GM12872 (cell line): ENCODE results near the gene CNTNAP2.

Source experiments
- TF ChIP-seq, protein P1 (sequence below): IDR thresholded peaks from 3 replicates; pipeline ENCODE4 v1.5.1; 2011; ENCODE audit warnings: low read depth, mild to moderate bottlenecking, low read length, moderate library complexity; ENCODE audit not compliant: insufficient read depth

Gene CNTNAP2

DNA sequence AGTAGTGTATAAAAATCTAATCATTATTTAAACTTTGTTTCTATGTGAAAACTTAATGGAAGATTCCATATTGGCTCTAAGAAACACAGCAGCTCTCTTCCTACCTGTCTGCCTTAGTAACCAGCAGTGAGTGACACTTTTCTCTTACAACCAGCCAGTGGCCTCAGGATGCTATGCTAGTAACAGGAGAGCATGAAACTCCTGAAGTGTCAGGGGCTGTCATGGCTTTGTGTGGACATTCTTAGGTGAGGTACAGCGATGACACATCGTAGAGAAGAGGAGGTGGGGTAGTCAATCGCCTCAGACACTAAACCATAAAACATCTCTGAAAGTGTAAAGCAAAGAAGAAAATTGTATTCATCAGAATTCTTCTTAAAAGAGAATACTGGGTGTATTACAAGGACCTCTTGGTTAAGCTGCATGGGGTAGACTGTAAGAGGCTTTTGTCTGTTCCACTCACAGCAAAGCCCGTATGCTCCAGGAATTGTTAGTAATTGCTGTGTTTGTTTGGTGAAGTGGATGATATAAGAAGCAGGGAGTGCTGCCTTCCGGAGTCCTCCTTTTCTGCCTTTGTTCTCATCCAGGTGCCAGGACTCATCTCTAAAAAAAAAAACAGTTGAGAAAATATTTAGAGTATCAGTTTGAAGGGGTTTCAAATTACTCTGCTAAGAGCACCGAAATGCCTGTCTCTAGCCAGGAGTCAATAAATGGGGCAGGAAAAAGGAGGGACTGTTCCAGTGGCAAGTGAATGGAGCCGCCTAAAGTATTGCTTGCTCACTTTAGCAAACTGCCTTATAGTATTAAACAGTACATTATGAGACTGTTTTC lies 518.8 kb downstream of the CNTNAP2 start:
- TF ChIP-seq, protein P1, sequence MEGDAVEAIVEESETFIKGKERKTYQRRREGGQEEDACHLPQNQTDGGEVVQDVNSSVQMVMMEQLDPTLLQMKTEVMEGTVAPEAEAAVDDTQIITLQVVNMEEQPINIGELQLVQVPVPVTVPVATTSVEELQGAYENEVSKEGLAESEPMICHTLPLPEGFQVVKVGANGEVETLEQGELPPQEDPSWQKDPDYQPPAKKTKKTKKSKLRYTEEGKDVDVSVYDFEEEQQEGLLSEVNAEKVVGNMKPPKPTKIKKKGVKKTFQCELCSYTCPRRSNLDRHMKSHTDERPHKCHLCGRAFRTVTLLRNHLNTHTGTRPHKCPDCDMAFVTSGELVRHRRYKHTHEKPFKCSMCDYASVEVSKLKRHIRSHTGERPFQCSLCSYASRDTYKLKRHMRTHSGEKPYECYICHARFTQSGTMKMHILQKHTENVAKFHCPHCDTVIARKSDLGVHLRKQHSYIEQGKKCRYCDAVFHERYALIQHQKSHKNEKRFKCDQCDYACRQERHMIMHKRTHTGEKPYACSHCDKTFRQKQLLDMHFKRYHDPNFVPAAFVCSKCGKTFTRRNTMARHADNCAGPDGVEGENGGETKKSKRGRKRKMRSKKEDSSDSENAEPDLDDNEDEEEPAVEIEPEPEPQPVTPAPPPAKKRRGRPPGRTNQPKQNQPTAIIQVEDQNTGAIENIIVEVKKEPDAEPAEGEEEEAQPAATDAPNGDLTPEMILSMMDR: no peak

DNA sequence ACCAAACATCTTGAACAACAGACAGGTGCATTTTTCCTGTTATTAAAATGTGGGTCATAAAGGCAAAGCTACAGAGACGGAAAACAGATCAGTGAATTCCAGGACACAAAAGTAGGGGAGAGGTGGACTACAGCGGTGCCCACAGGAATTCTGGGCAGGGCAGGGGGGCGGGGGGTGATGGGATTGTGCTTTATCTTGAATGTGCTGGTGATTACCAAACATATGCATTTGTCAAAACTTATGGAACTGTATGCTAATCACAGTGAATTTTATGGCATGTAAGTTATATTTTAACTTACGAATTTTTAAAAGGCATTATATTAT lies 519.4 kb downstream of the CNTNAP2 start:
- TF ChIP-seq, protein P1: no peak

DNA sequence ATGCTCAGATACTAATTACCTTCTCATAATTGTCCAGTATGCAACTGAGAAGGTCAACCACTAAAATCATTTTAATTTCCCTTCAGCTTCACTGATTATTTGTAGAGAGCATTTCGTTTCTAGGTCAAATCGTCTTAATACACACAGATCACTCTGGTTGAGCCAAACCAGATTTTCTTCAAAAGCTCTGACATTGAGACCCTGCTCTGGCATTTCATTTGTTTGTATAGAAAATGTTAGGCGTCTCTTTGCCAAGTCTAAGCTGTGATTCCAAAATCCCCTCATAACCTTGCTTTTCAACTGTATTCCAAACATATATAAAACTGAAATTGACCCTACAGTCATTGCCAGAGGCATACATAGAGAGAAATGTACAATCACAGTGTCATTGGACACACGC lies 520.0 kb downstream of the CNTNAP2 start:
- TF ChIP-seq, protein P1: no peak

DNA sequence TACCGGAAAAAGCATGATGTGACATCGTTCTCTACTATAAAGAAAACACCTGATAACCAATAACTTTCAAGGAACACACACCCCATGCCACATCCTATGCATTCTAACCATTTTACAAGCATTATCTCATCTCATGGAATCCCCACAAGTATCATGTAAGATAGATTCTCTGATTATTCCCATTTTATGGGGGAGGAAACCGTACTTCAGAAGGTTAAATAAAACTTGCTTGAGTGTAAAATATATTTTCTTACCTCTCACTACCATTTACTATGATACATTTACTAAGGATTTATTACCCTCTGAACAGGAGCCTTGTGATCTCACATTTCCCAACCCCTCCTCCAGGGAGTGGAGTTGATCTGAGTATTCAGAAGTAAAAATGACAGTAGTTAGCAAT lies 522.7 kb downstream of the CNTNAP2 start:
- TF ChIP-seq, protein P1: no peak

DNA sequence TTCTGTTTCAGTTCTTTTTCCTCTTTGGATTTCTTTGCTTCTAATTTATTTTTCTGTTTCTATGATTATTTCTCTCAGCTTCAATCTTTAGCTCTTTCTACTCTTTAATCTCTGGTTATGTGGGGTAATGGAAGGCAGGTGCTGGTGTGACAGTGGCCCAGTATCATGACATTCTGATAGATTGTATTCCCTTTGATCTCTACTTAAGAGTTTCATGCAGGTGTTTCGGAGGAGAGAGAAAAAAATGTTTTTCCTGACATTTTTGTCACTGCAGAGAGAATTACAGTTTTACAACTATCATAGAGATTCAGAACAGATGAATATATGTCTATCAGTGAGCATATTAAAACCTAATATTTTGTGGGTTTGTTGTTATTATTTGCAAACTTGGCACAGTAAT lies 524.9 kb downstream of the CNTNAP2 start:
- TF ChIP-seq, protein P1: no peak

DNA sequence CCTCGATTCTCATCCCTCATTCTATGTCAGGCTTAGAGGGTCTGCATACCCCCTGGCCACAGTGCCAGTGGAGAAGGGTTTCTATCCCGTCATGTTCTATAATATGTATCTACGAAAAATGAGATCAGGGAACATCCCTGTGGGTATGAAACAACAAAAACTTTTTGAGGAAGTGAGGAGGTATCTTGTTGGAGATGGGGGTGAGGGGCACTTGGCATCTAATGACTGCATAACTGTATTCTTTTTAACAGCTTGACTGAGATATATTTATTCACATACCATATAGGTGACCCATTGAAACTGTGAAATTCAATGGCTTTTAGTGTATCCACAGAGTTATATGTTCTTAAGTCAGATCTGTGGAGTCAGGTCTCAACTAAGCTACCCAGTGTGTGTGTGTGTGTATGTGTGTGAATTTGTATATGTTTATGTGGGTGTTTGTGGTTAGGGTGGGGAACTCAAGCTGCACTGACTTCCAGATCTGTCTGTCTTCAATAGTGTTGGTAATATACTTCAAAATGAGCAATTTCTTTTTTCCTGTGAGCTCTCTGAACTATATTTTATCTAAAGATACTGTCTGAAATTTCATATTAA lies 528.9 kb downstream of the CNTNAP2 start:
- TF ChIP-seq, protein P1: no peak

DNA sequence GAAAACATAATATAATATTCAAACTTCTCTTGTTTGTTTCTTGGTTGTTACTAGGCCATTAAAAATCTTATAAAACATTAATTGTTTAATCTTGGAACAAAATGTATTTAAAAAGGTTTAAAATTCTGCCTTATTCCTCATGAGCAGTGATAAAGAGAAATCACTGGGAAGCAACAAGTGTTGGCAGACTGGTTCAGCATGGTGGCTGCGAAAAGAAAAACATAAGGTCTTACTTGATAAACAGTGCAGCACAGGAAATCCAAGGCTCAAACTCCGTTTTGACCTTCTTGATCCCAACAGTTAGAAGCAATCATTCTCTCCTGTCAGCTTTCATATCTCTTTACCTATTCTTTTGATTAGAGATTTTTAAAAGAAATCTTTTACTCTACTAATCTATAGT lies 530.8 kb downstream of the CNTNAP2 start:
- TF ChIP-seq, protein P1: no peak
